Measurements from ENCODE around the gene CBFA2T2. TPM values are rescaled to one million over a fixed set of nuclear protein-coding genes. Genes with fewer than 3 reads are reported as not detected.

Gene CBFA2T2
- total and polyA plus RNA-seq, 2 donors (not counting 3 experiments of a cell fraction or from before 2014, with no cell fraction given) = 10.7 to 12.1 TPM

DNA sequence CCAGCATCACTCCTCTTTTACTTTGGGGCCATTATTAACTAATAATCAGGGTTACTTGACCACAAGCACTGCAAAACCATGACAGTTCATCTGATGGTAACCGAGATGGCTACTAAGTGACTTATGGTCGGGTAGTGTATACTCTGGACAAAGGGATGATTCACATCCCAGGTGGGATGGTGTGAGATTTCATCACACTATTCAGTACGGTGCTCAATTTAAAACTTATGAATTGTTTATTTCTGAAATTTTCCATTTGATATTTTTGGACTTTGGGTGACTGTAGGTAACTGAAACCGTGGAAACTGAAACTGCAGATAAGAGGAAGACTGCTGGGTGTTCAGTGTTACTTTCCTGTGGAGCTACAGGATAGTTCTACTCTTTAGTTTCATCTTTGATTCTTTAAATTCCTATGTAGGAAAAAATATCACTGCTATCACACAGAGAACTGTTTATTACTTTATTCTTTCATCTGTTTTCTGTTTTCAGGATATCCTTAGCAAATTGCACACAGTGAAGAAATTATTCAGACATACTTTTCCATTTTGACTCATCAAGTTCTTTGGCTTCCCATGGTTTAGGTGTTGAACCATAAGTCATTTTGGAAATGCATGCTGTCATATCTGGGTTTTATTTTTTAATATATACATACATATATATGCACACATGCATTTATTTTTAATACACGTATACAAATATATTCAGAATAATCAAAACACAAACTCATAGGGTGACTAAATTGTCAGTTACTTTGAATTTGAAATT is 113.1 kb downstream of the CBFA2T2 start:
- H3K4me1 ChIP-seq (ENCODE audit: control insufficient read depth, extremely low read depth, insufficient read depth, low read length) = no peaks in the 10 kb centered on the region
- no peaks in the 10 kb centered on the region for H4K20me1 ChIP-seq (replicated peaks; ENCODE audit: control insufficient read depth, extremely low read depth, insufficient read depth, low read length)
- H3K9me1 ChIP-seq (replicated peaks; ENCODE audit: control insufficient read depth, extremely low read depth, insufficient read depth, low read length) = no peaks in the 10 kb centered on the region
- H3K9ac ChIP-seq (replicated peaks; ENCODE audit: extremely low read depth, insufficient read depth, low read length) = no peak overlapping the region
- no peak overlapping the region for H3K4me3 ChIP-seq (replicated peaks in 1 of 3; ENCODE audit: insufficient read depth in 1 of 3, low read depth in 1 of 3, low read length in 3 of 3)
- FAIRE-seq (no peak), DNase-seq (ENCODE audit: low read depth, low spot score) (no peak)
- intact Hi-C loops (cut with micrococcal nuclease) (no loop called here), dilution Hi-C loops (cut with MboI; ENCODE audit: extremely low pct_ligation_motif_present, low sequenced_read_pairs) (no loop called here)
- no peak for TF ChIP-seq EZH2 (IDR thresholded peaks at IDR 0.05; ENCODE audit: borderline replicate concordance, low read depth, low read length, severe bottlenecking)
- TF ChIP-seq FOS (IDR thresholded peaks at IDR 0.05; ENCODE audit: borderline replicate concordance, insufficient read depth, low read length) = no peak
- BruUV-seq (replicated peaks) = no TSS peak
- no peaks in the 10 kb centered on the region for H3K27me3 ChIP-seq (ENCODE audit: control insufficient read depth in 2 of 2, insufficient read depth in 2 of 2, low read length in 2 of 2)
- POLR2A ChIA-PET = no interaction called here
- no peak overlapping the region for H2AFZ ChIP-seq (ENCODE audit: low read depth, low read length)
- CTCF ChIA-PET = no interaction called here
- no peaks in the 10 kb centered on the region for H3K36me3 ChIP-seq (ENCODE audit: control insufficient read depth in 2 of 2, extremely low read depth in 1 of 2, insufficient read depth in 2 of 2, low read length in 2 of 2)
- no peaks in the 10 kb centered on the region for H3K79me2 ChIP-seq (ENCODE audit: control insufficient read depth, insufficient read depth, low read length)
- no peak overlapping the region for H3K27ac ChIP-seq (ENCODE audit: insufficient read depth, low read depth, low read length)
- no peaks in the 10 kb centered on the region for H3K9me3 ChIP-seq (replicated peaks; ENCODE audit: control insufficient read depth, insufficient read depth, low read length)
- no peak overlapping the region for H3K4me2 ChIP-seq (ENCODE audit: insufficient read depth, low read length)

DNA sequence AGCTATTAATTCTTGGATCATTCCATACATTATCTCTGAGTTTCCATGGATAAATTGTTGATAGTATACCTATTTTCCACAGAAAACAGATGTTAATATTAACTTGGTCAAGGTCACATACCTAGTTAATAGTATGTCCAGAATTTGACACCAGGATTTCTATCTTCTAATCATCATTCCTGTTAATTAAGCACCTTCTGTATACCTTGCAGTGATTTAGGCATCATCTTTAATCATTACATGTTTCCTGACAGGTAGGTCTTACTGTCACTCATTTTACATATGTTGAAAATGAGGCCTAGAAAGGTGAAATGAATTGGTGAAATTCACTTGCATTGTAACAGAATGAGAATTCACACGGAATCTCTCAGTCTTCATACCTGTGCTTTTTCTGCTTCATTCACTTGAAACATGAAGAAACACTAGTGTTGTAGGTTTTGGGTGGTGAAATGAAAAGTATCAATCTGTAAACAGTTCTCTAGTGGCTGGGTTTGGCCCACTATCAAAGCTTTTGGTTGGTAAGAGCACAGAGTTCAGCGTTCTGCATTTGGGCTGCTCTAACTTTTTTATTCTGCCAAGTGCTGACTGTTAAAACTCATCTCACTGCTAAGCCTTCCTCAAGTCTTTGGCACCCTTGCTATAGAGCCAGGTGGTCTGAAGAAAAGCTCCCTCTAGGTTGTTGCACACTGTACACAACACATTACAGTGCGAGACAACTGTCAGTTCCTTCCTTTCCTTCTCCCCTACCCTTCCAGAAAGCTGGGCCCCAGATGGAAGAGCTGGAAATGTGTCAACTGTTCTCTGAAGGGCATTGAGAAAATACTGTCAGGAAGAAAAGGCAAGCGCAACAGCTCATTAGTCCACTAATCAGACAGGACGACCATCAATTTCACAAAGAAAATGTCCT is 114.4 kb downstream of the CBFA2T2 start:
- no peak for DNase-seq (ENCODE audit: low read depth, low spot score)
- Histone ChIP-seq H3K4me2 (ENCODE audit: insufficient read depth, low read length) (no peak overlapping the region), H3K9me1 (replicated peaks; ENCODE audit: control insufficient read depth, extremely low read depth, insufficient read depth, low read length) (no peaks in the 10 kb centered on the region), H3K27ac (ENCODE audit: insufficient read depth, low read depth, low read length) (no peak overlapping the region), H3K79me2 (ENCODE audit: control insufficient read depth, insufficient read depth, low read length) (no peaks in the 10 kb centered on the region), H3K4me3 (replicated peaks in 1 of 3; ENCODE audit: insufficient read depth in 1 of 3, low read depth in 1 of 3, low read length in 3 of 3) (no peak overlapping the region), H2AFZ (ENCODE audit: low read depth, low read length) (no peak overlapping the region), H3K9ac (replicated peaks; ENCODE audit: extremely low read depth, insufficient read depth, low read length) (no peak overlapping the region), H3K9me3 (replicated peaks; ENCODE audit: control insufficient read depth, insufficient read depth, low read length) (no peaks in the 10 kb centered on the region), H4K20me1 (replicated peaks; ENCODE audit: control insufficient read depth, extremely low read depth, insufficient read depth, low read length) (no peaks in the 10 kb centered on the region), H3K4me1 (ENCODE audit: control insufficient read depth, extremely low read depth, insufficient read depth, low read length) (no peaks in the 10 kb centered on the region), H3K36me3 (ENCODE audit: control insufficient read depth in 2 of 2, extremely low read depth in 1 of 2, insufficient read depth in 2 of 2, low read length in 2 of 2) (no peaks in the 10 kb centered on the region), H3K27me3 (ENCODE audit: control insufficient read depth in 2 of 2, insufficient read depth in 2 of 2, low read length in 2 of 2) (no peaks in the 10 kb centered on the region)
- ChIA-PET POLR2A (no interaction called here), CTCF (interaction anchor here (0.5 to 1.7 kb wide), 6 partner anchors 8 to 82 kb away, joined by 3 to 5 read pairs (median 4); no protein-coding TSS in a partner anchor)
- BruUV-seq (replicated peaks) = no TSS peak
- dilution Hi-C loops (cut with MboI; ENCODE audit: extremely low pct_ligation_motif_present, low sequenced_read_pairs) = no loop called here
- no peak for FAIRE-seq
- intact Hi-C loops (cut with micrococcal nuclease) = no loop called here
- TF ChIP-seq, protein P1, sequence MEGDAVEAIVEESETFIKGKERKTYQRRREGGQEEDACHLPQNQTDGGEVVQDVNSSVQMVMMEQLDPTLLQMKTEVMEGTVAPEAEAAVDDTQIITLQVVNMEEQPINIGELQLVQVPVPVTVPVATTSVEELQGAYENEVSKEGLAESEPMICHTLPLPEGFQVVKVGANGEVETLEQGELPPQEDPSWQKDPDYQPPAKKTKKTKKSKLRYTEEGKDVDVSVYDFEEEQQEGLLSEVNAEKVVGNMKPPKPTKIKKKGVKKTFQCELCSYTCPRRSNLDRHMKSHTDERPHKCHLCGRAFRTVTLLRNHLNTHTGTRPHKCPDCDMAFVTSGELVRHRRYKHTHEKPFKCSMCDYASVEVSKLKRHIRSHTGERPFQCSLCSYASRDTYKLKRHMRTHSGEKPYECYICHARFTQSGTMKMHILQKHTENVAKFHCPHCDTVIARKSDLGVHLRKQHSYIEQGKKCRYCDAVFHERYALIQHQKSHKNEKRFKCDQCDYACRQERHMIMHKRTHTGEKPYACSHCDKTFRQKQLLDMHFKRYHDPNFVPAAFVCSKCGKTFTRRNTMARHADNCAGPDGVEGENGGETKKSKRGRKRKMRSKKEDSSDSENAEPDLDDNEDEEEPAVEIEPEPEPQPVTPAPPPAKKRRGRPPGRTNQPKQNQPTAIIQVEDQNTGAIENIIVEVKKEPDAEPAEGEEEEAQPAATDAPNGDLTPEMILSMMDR (IDR thresholded peaks at IDR 0.05; ENCODE audit: extremely low read depth in 1 of 2, insufficient read depth in 1 of 2, low read depth in 1 of 2, low read length in 2 of 2) = no peak
- TF ChIP-seq POLR2A (IDR thresholded peaks at IDR 0.05; ENCODE audit: low read depth, low read length) (no peak), JUN (IDR thresholded peaks at IDR 0.05; ENCODE audit: borderline replicate concordance, insufficient read depth, insufficient read length, low read depth) (no peak), MYC (IDR thresholded peaks at IDR 0.05; ENCODE audit: low read depth, low read length) (no peak), POLR2AphosphoS5 (IDR thresholded peaks at IDR 0.05; ENCODE audit: insufficient read depth, low read depth, low read length) (no peak), MAX (IDR thresholded peaks at IDR 0.05; ENCODE audit: insufficient read depth, insufficient read length) (no peak), GATA2 (IDR thresholded peaks at IDR 0.05; ENCODE audit: insufficient read depth, insufficient read length, low read depth, low read length) (no peak), FOS (IDR thresholded peaks at IDR 0.05; ENCODE audit: borderline replicate concordance, insufficient read depth, low read length) (no peak), EZH2 (IDR thresholded peaks at IDR 0.05; ENCODE audit: borderline replicate concordance, low read depth, low read length, severe bottlenecking) (no peak)
